Neural cell (in vitro differentiated cells): ENCODE results near the gene BCAN. TPM values are rescaled to one million over a fixed set of nuclear protein-coding genes. Genes with fewer than 3 reads are reported as not detected.
A peak's percentile ranks its signal among the peaks of the same experiment; 100 is the strongest.

ENCODE experiments used
- H2AFZ ChIP-seq: fragments of 200-600, 300-800 bp; sonication (generic), shearing (Covaris generic); 2 replicates; pipeline ENCODE4 v1.6.0; 2014; ENCODE audit warnings: low read depth, mild to moderate bottlenecking, antibody characterized with exemption, low read length, moderate library complexity
- H3F3A ChIP-seq: fragments of 200-600 bp; shearing (Covaris generic); 2 replicates; pipeline ENCODE4 v1.6.1; 2016; ENCODE audit warnings: mild to moderate bottlenecking, moderate library complexity, mixed read lengths, antibody characterized with exemption, low read length; ENCODE audit not compliant: insufficient read depth, poor library complexity, severe bottlenecking
- H3K27ac ChIP-seq: fragments of 200-600, 300-800 bp; sonication (generic), shearing (Covaris generic); 2 replicates; pipeline ENCODE4 v1.5.1; 2014; ENCODE audit warnings: mild to moderate bottlenecking, low read length, moderate library complexity
- H3K27me3 ChIP-seq: fragments of 300-800, 200-600 bp; sonication (generic), shearing (Covaris generic); 2 replicates; pipeline ENCODE4 v1.6.0; 2014; ENCODE audit warnings: mild to moderate bottlenecking, low read depth, low read length, moderate library complexity; ENCODE audit not compliant: insufficient read depth
- H3K36me3 ChIP-seq: fragments of 300-800, 200-600 bp; sonication (generic), shearing (Covaris generic); 2 replicates; pipeline ENCODE4 v1.5.1; 2014; ENCODE audit warnings: mild to moderate bottlenecking, antibody characterized with exemption, low read length, moderate library complexity; ENCODE audit not compliant: insufficient read depth
- H3K4me2 ChIP-seq: fragments of 300-800, 200-600 bp; sonication (generic), shearing (Covaris generic); 2 replicates; pipeline ENCODE4 v1.6.0; 2014; ENCODE audit warnings: mild to moderate bottlenecking, low read length
- H3K4me3 ChIP-seq: fragments of 300-800, 200-600 bp; sonication (generic), shearing (Covaris generic); 2 replicates; pipeline ENCODE4 v1.5.1; 2014; ENCODE audit warnings: mild to moderate bottlenecking, low read length, moderate library complexity
- H3K79me2 ChIP-seq: fragments of 200-600 bp; shearing (Covaris generic); replicated peaks from 2 replicates; pipeline ENCODE4 v1.6.0; 2014; ENCODE audit warnings: mild to moderate bottlenecking, low read length, moderate library complexity; ENCODE audit not compliant: insufficient read depth
- H3K9ac ChIP-seq: fragments of 300-800, 200-600 bp; sonication (generic), shearing (Covaris generic); 2 replicates; pipeline ENCODE4 v1.6.1; 2016; ENCODE audit warnings: mild to moderate bottlenecking, low read length, mixed read lengths
- H3K9me2 ChIP-seq: fragments of 200-600 bp; shearing (Covaris generic); 2 replicates; pipeline ENCODE4 v1.6.1; 2016; ENCODE audit warnings: mild to moderate bottlenecking, low read length, mixed read lengths; ENCODE audit not compliant: insufficient read depth
- H3K9me3 ChIP-seq: fragments of 200-600, 300-800 bp; sonication (generic), shearing (Covaris generic); 2 replicates; pipeline ENCODE4 v1.6.1; 2016; ENCODE audit warnings: mild to moderate bottlenecking, mixed run types, low read length, moderate library complexity, mixed read lengths
- H4K20me1 ChIP-seq: fragments of 200-600 bp; shearing (Covaris generic); 2 replicates; pipeline ENCODE4 v1.6.1; 2016; ENCODE audit warnings: mild to moderate bottlenecking, mixed run types; ENCODE audit not compliant: insufficient read depth
- EP300 ChIP-seq: fragments of 450-650 bp; conservative IDR thresholded peaks from 2 replicates; pipeline ENCODE4 v1.6.1; 2014; ENCODE audit warnings: antibody characterized with exemption, mild to moderate bottlenecking, moderate library complexity; ENCODE audit not compliant: poor library complexity, severe bottlenecking
- EZH2 ChIP-seq: fragments of 200-600, 300-800 bp; shearing (Covaris generic), sonication (generic); IDR thresholded peaks from 2 replicates; pipeline ENCODE4 v1.6.1; 2014; ENCODE audit warnings: antibody characterized with exemption, low read length, borderline replicate concordance, mild to moderate bottlenecking; ENCODE audit not compliant: insufficient read depth, poor library complexity, severe bottlenecking
- MXI1 ChIP-seq: fragments of 450-650 bp; conservative IDR thresholded peaks from 2 replicates; pipeline ENCODE4 v1.6.1; 2014; ENCODE audit warnings: antibody characterized with exemption, mild to moderate bottlenecking; ENCODE audit not compliant: poor library complexity, severe bottlenecking
- POLR2AphosphoS5 ChIP-seq: IDR thresholded peaks from 2 replicates; pipeline ENCODE4 v1.6.1; 2012
- RAD21 ChIP-seq: fragments of 450-650 bp; conservative IDR thresholded peaks from 2 replicates; pipeline ENCODE4 v1.6.1; 2014; ENCODE audit warnings: antibody characterized with exemption, mild to moderate bottlenecking, moderate library complexity
- REST ChIP-seq: IDR thresholded peaks from 2 replicates; pipeline ENCODE4 v1.6.1; 2012; ENCODE audit warnings: borderline replicate concordance
- SMC3 ChIP-seq: fragments of 450-650 bp; conservative IDR thresholded peaks from 2 replicates; pipeline ENCODE4 v1.6.1; 2014; ENCODE audit warnings: antibody characterized with exemption, mild to moderate bottlenecking, moderate library complexity; ENCODE audit not compliant: poor library complexity
- TAF1 ChIP-seq: IDR thresholded peaks from 2 replicates; pipeline ENCODE4 v1.6.1; 2012; ENCODE audit warnings: low read depth
- polyA plus RNA-seq: library from polyadenylated mRNA; depleted of rRNA; stranded (reverse); fragments of >200 nt; gene quantifications from 2 replicates; pipeline ENCODE4 v1.2.3, GENCODE V29; 2014
- TF ChIP-seq, protein P1 (sequence below): fragments of 450-650 bp; IDR thresholded peaks from 2 replicates; pipeline ENCODE4 v1.5.1; 2014; ENCODE audit warnings: antibody characterized with exemption, mild to moderate bottlenecking, moderate library complexity; ENCODE audit not compliant: poor library complexity, severe bottlenecking

The BCAN gene
- polyA plus RNA-seq, 1 donor from 2014 or later, result not detected

DNA sequence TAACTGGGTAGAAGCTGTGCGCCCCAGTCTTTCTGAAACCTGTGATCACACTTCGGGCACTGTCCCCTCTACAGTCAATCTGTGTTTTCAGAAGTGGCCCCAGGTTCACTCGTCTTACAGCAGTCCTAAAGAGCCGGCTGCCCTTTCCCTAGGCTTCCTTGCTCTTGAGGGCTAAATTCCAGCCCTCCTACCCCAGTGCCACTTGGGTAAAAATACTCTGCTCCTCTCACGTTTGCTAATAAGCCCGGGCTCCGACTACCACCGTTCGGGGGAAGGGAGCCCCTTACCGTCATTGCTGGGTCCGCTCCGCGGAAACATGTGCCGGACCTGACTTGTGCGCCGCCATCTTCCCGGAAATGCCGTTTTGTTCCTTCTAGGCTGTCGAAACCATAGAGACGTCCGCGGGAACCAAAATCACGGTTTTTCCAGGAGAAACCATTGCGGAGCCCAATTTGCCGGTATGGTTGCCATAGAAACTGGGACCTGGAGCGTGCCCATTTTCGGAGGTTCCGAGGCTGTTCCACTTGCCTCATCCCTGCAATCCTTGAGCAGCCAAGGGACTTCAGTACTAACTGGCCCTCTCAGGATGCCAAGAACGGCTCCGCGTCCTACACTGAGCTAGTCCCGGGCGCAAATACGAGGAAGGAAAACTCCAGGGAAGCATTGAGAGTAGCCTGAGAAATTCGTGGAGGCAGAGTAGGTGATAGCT lies 40.6 kb upstream of the BCAN start, which contains the start of gene GPATCH4:
GPATCH4 (minus strand) TSS at position 358 of the 709 bp plus-strand sequence.
- Histone ChIP-seq H3K9me3 (no peaks in the 10 kb centered on the region), H3K4me3 (peak within 1 kb of the TSS; percentile 75), H4K20me1 (no peaks in the 10 kb centered on the region), H3F3A (no peaks in the 10 kb centered on the region), H3K27ac (peak within 1 kb of the TSS; percentile 69), H3K36me3 (no peaks in the 10 kb centered on the region), H2AFZ (peak within 1 kb of the TSS; percentile 65), H3K9ac (peak within 1 kb of the TSS; percentile 68), H3K79me2 (no peaks in the 10 kb centered on the region), H3K9me2 (no peaks in the 10 kb centered on the region), H3K4me2 (peak within 1 kb of the TSS; percentile 93), H3K27me3 (no peaks in the 10 kb centered on the region)
- peak; percentile 22 for TF ChIP-seq REST
- TF ChIP-seq EZH2, result no peak
- TF ChIP-seq POLR2AphosphoS5, result no peak
- peak; percentile 100 for TF ChIP-seq MXI1
- TF ChIP-seq TAF1, result peak; percentile 28
- TF ChIP-seq, protein P1, sequence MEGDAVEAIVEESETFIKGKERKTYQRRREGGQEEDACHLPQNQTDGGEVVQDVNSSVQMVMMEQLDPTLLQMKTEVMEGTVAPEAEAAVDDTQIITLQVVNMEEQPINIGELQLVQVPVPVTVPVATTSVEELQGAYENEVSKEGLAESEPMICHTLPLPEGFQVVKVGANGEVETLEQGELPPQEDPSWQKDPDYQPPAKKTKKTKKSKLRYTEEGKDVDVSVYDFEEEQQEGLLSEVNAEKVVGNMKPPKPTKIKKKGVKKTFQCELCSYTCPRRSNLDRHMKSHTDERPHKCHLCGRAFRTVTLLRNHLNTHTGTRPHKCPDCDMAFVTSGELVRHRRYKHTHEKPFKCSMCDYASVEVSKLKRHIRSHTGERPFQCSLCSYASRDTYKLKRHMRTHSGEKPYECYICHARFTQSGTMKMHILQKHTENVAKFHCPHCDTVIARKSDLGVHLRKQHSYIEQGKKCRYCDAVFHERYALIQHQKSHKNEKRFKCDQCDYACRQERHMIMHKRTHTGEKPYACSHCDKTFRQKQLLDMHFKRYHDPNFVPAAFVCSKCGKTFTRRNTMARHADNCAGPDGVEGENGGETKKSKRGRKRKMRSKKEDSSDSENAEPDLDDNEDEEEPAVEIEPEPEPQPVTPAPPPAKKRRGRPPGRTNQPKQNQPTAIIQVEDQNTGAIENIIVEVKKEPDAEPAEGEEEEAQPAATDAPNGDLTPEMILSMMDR, result peak; percentile 11
- TF ChIP-seq SMC3, result peak; percentile 56
- TF ChIP-seq EP300, result peak; percentile 18
- TF ChIP-seq RAD21, result peak; percentile 30

- Histone ChIP-seq H3K27me3 (no peaks in the 10 kb centered on the region), H3K79me2 (no peaks in the 10 kb centered on the region), H3K9me3 (no peaks in the 10 kb centered on the region), H3F3A (no peaks in the 10 kb centered on the region), H3K36me3 (no peaks in the 10 kb centered on the region), H3K9me2 (no peaks in the 10 kb centered on the region), H3K27ac (peak overlapping the region; percentile 69), H4K20me1 (no peaks in the 10 kb centered on the region), H2AFZ (peak overlapping the region; percentile 65), H3K4me2 (peak overlapping the region; percentile 93), H3K9ac (peak overlapping the region; percentile 68), H3K4me3 (peak overlapping the region; percentile 75)
- TF ChIP-seq TAF1 (no peak), EZH2 (no peak), EP300 (no peak), RAD21 (no peak), REST (no peak), MXI1 (no peak), SMC3 (no peak), POLR2AphosphoS5 (no peak)
- TF ChIP-seq, protein P1, result no peak
Observed at GRCh38 chr1:156601892-156602291, 40.0 kb upstream of the BCAN start.
